Loucy (cell line): ENCODE data around the gene NARF.

Experiments used
- EZH2phosphoT487 ChIP-seq: fragments of 200-600 bp; IDR thresholded peaks from 2 replicates; pipeline ENCODE4 v1.6.1; 2018; ENCODE audit warnings: antibody characterized with exemption, mild to moderate bottlenecking, moderate library complexity, borderline replicate concordance
- TF ChIP-seq, protein P1 (sequence below): fragments of 200-600 bp; sonication (generic); conservative IDR thresholded peaks from 2 replicates; pipeline ENCODE4 v1.5.1; 2014; ENCODE audit warnings: mild to moderate bottlenecking, antibody characterized with exemption, low read length

GRCh38 chr17:82493226-82493781 is 34.8 kb downstream of the NARF start:
- TF ChIP-seq, protein P1, sequence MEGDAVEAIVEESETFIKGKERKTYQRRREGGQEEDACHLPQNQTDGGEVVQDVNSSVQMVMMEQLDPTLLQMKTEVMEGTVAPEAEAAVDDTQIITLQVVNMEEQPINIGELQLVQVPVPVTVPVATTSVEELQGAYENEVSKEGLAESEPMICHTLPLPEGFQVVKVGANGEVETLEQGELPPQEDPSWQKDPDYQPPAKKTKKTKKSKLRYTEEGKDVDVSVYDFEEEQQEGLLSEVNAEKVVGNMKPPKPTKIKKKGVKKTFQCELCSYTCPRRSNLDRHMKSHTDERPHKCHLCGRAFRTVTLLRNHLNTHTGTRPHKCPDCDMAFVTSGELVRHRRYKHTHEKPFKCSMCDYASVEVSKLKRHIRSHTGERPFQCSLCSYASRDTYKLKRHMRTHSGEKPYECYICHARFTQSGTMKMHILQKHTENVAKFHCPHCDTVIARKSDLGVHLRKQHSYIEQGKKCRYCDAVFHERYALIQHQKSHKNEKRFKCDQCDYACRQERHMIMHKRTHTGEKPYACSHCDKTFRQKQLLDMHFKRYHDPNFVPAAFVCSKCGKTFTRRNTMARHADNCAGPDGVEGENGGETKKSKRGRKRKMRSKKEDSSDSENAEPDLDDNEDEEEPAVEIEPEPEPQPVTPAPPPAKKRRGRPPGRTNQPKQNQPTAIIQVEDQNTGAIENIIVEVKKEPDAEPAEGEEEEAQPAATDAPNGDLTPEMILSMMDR: no peak
- no peak for TF ChIP-seq EZH2phosphoT487
